HG02938 (cell line): ENCODE data around the gene OR10C1.

Experiments used
- ATAC-seq: cut with Tn5 transposase; IDR thresholded peaks from one replicate; pipeline ENCODE4 v1.9.1; 2021; ENCODE audit warnings: mild to moderate bottlenecking, moderate library complexity; ENCODE audit not compliant: unreplicated experiment

The OR10C1 gene

GRCh38 chr6:29474996-29475395 lies 35.9 kb downstream of the OR10C1 start:
- ATAC-seq: no peak

- no peak for ATAC-seq
Measured at GRCh38 chr6:29477923-29478450, 38.9 kb downstream of the OR10C1 start.

- no peak for ATAC-seq
Measured at GRCh38 chr6:29478740-29479139, 39.6 kb downstream of the OR10C1 start.

GRCh38 chr6:29479560-29479959 lies 40.5 kb downstream of the OR10C1 start:
- ATAC-seq: no peak

- ATAC-seq: no peak
Measured at GRCh38 chr6:29483186-29483585, 44.1 kb downstream of the OR10C1 start.

- ATAC-seq: no peak
Measured at GRCh38 chr6:29483735-29484134, 44.6 kb downstream of the OR10C1 start.

GRCh38 chr6:29486577-29486976 lies 47.5 kb downstream of the OR10C1 start:
- no peak for ATAC-seq

- no peak for ATAC-seq
Measured at GRCh38 chr6:29487131-29487530, 48.0 kb downstream of the OR10C1 start.

GRCh38 chr6:29487660-29488059 lies 48.6 kb downstream of the OR10C1 start, which contains the start of gene MAS1L:
Gene MAS1L, minus strand, starts transcription at chr6:29487956. Its CDS starts 54 bp downstream, at chr6:29487902.
- ATAC-seq: no peak

GRCh38 chr6:29488874-29489273 lies 49.8 kb downstream of the OR10C1 start:
- ATAC-seq: no peak

GRCh38 chr6:29489286-29489685 lies 50.2 kb downstream of the OR10C1 start:
- no peak for ATAC-seq

- ATAC-seq: no peak
Measured at GRCh38 chr6:29490055-29490454, 50.9 kb downstream of the OR10C1 start.

GRCh38 chr6:29490552-29490951 lies 51.4 kb downstream of the OR10C1 start:
- no peak for ATAC-seq
